ENCODE data around the gene LRP4. TPM values are rescaled to one million over a fixed set of nuclear protein-coding genes. Genes with fewer than 3 reads are reported as not detected.

Gene LRP4
- total and polyA plus RNA-seq, 2 donors (not counting 1 experiment from before 2014, with no cell fraction given): 1.3 to 2.9 TPM

GRCh38 chr11:46951864-46952263, 33.5 kb upstream of the LRP4 start:
- no peaks in the 10 kb centered on the region for H3K79me2 ChIP-seq (ENCODE audit: control insufficient read depth, insufficient read depth, low read length)
- no peak overlapping the region for H3K27ac ChIP-seq (ENCODE audit: insufficient read depth, low read length)
- H3K4me2 ChIP-seq (ENCODE audit: extremely low read depth, insufficient read depth, low read length): no peak overlapping the region
- H3K9me3 ChIP-seq (ENCODE audit: control insufficient read depth, insufficient read depth, low read depth, low read length): no peaks in the 10 kb centered on the region
- no peaks in the 10 kb centered on the region for H3K4me1 ChIP-seq (ENCODE audit: control insufficient read depth, extremely low read depth, insufficient read depth, low read length)
- TF ChIP-seq CTCF (conservative IDR thresholded peaks at IDR 0.05 in 1 of 2, IDR thresholded peaks at IDR 0.05 in 1 of 2; ENCODE audit: low read depth in 1 of 2, low read length in 2 of 2) (no peak), EZH2 (IDR thresholded peaks at IDR 0.05; ENCODE audit: low read length, missing control alignments) (no peak)
- DNase-seq (ENCODE audit: low read depth in 2 of 2): peak in 1 of 2 donors; percentile 43
- H2AFZ ChIP-seq (ENCODE audit: low read length): no peak overlapping the region
- no peaks in the 10 kb centered on the region for H4K20me1 ChIP-seq (ENCODE audit: control insufficient read depth, extremely low read depth, insufficient read depth, low read length)
- no peaks in the 10 kb centered on the region for H3K27me3 ChIP-seq (ENCODE audit: control insufficient read depth, insufficient read depth, low read length)
- H3K9ac ChIP-seq (ENCODE audit: insufficient read depth, low read length): no peak overlapping the region
- no peak overlapping the region for H3K4me3 ChIP-seq (replicated peaks in 1 of 4; ENCODE audit: control extremely low read depth in 1 of 4, insufficient read depth in 1 of 4, low read depth in 3 of 4, low read length in 4 of 4)
- H3K36me3 ChIP-seq (ENCODE audit: control insufficient read depth, insufficient read depth, low read length): peaks cover 1% of the 10 kb centered on the region

GRCh38 chr11:46949297-46949696, 30.9 kb upstream of the LRP4 start:
- Histone ChIP-seq H3K9me3 (ENCODE audit: control insufficient read depth, insufficient read depth, low read depth, low read length) (no peaks in the 10 kb centered on the region), H3K27me3 (ENCODE audit: control insufficient read depth, insufficient read depth, low read length) (no peaks in the 10 kb centered on the region), H3K4me3 (replicated peaks in 1 of 4; ENCODE audit: control extremely low read depth in 1 of 4, insufficient read depth in 1 of 4, low read depth in 3 of 4, low read length in 4 of 4) (no peak overlapping the region), H4K20me1 (ENCODE audit: control insufficient read depth, extremely low read depth, insufficient read depth, low read length) (no peaks in the 10 kb centered on the region), H3K36me3 (ENCODE audit: control insufficient read depth, insufficient read depth, low read length) (peaks cover 1% of the 10 kb centered on the region), H3K79me2 (ENCODE audit: control insufficient read depth, insufficient read depth, low read length) (no peaks in the 10 kb centered on the region), H3K27ac (ENCODE audit: insufficient read depth, low read length) (no peak overlapping the region), H2AFZ (ENCODE audit: low read length) (no peak overlapping the region), H3K4me1 (ENCODE audit: control insufficient read depth, extremely low read depth, insufficient read depth, low read length) (no peaks in the 10 kb centered on the region), H3K4me2 (ENCODE audit: extremely low read depth, insufficient read depth, low read length) (no peak overlapping the region), H3K9ac (ENCODE audit: insufficient read depth, low read length) (no peak overlapping the region)
- TF ChIP-seq EZH2 (IDR thresholded peaks at IDR 0.05; ENCODE audit: low read length, missing control alignments) (no peak), CTCF (conservative IDR thresholded peaks at IDR 0.05 in 1 of 2, IDR thresholded peaks at IDR 0.05 in 1 of 2; ENCODE audit: low read depth in 1 of 2, low read length in 2 of 2) (no peak)
- no peak for DNase-seq (ENCODE audit: low read depth in 2 of 2)

- DNase-seq (ENCODE audit: low read depth in 2 of 2): peak; percentile 71 to 93
- Histone ChIP-seq H3K9me3 (ENCODE audit: control insufficient read depth, insufficient read depth, low read depth, low read length) (no peaks in the 10 kb centered on the region), H3K4me2 (ENCODE audit: extremely low read depth, insufficient read depth, low read length) (no peak overlapping the region), H3K4me1 (ENCODE audit: control insufficient read depth, extremely low read depth, insufficient read depth, low read length) (no peaks in the 10 kb centered on the region), H3K27me3 (ENCODE audit: control insufficient read depth, insufficient read depth, low read length) (no peaks in the 10 kb centered on the region), H3K4me3 (replicated peaks in 1 of 4; ENCODE audit: control extremely low read depth in 1 of 4, insufficient read depth in 1 of 4, low read depth in 3 of 4, low read length in 4 of 4) (no peak overlapping the region), H2AFZ (ENCODE audit: low read length) (no peak overlapping the region), H3K9ac (ENCODE audit: insufficient read depth, low read length) (no peak overlapping the region), H3K79me2 (ENCODE audit: control insufficient read depth, insufficient read depth, low read length) (no peaks in the 10 kb centered on the region), H3K27ac (ENCODE audit: insufficient read depth, low read length) (no peak overlapping the region), H4K20me1 (ENCODE audit: control insufficient read depth, extremely low read depth, insufficient read depth, low read length) (no peaks in the 10 kb centered on the region), H3K36me3 (ENCODE audit: control insufficient read depth, insufficient read depth, low read length) (peaks cover 1% of the 10 kb centered on the region)
- TF ChIP-seq EZH2 (IDR thresholded peaks at IDR 0.05; ENCODE audit: low read length, missing control alignments): no peak
Measured at GRCh38 chr11:46948378-46949131, 30.2 kb upstream of the LRP4 start.
